GM12801 (cell line): ENCODE measurements around the gene KMT2C.

Experiments used
- CTCF ChIP-seq: IDR thresholded peaks from one replicate; pipeline ENCODE4 v1.5.1; 2011; ENCODE audit warnings: control low read depth; ENCODE audit not compliant: insufficient read length; ENCODE audit errors: extremely low read depth

Gene KMT2C

GRCh38 chr7:152152267-152152666 is 283.5 kb downstream of the KMT2C start:
- no peak for TF ChIP-seq CTCF

- no peak for TF ChIP-seq CTCF
Observed at GRCh38 chr7:152149363-152149762, 286.4 kb downstream of the KMT2C start.

GRCh38 chr7:152148706-152149105 is 287.1 kb downstream of the KMT2C start:
- TF ChIP-seq CTCF = no peak

- TF ChIP-seq CTCF = no peak
Observed at GRCh38 chr7:152145853-152146466, 289.8 kb downstream of the KMT2C start.

GRCh38 chr7:152144557-152145245 is 291.1 kb downstream of the KMT2C start:
- no peak for TF ChIP-seq CTCF

GRCh38 chr7:152142976-152143595 is 292.7 kb downstream of the KMT2C start:
- no peak for TF ChIP-seq CTCF

GRCh38 chr7:152140560-152140959 is 295.2 kb downstream of the KMT2C start:
- no peak for TF ChIP-seq CTCF
